Erythroblast (primary cell): ENCODE results near the gene EDA.

ENCODE experiments used
- GATA1 ChIP-seq: IDR thresholded peaks from 2 replicates; pipeline ENCODE4 v1.6.1; 2011; ENCODE audit warnings: low read depth, mild to moderate bottlenecking, control low read depth, low read length, moderate library complexity
- POLR2A ChIP-seq: IDR thresholded peaks from 2 replicates; pipeline ENCODE4 v1.6.1; 2011; ENCODE audit warnings: mild to moderate bottlenecking, low read length

GRCh38 chrX:70001269-70001668 is 385.4 kb downstream of the EDA start:
- TF ChIP-seq POLR2A, result no peak
- TF ChIP-seq GATA1, result no peak
